ENCODE results near the gene CDC26.

- TF ChIP-seq TEAD4 (IDR thresholded peaks at IDR 0.05), result no peak
- TF ChIP-seq NFIC (IDR thresholded peaks at IDR 0.05), result no peak
Observed at GRCh38 chr9:113293285-113293878, 18.0 kb upstream of the CDC26 start.

Measured in Ishikawa (cell line).